ENCODE data around the gene CEP170B.
"Not testable (repeated sequence)": the region's sequence is repeated elsewhere in the genome, so short reads cannot be mapped to it uniquely, and the experiment has no call there.

Gene CEP170B

GRCh38 chr14:104919152-104919992 is 54.3 kb downstream of the CEP170B start:
- not testable (repeated sequence) for DNase-seq

GRCh38 chr14:104919993-104920315 is 54.9 kb downstream of the CEP170B start:
- DNase-seq = no peak

GRCh38 chr14:104923640-104924420 is 58.8 kb downstream of the CEP170B start:
- no peak for DNase-seq

- DNase-seq = no peak
Measured at GRCh38 chr14:104924421-104925213, 59.5 kb downstream of the CEP170B start, which contains the start of gene PLD4. TSS of gene PLD4 (plus strand) at chr14:104924879. CDS start at chr14:104927141, 2,262 bp downstream.

- no peak for DNase-seq
Measured at GRCh38 chr14:104925214-104925854, 60.3 kb downstream of the CEP170B start.

GRCh38 chr14:104925855-104926609 is 61.0 kb downstream of the CEP170B start:
- no peak for DNase-seq

GRCh38 chr14:104926619-104927431 is 61.8 kb downstream of the CEP170B start:
- no peak for DNase-seq

- DNase-seq = no peak
Measured at GRCh38 chr14:104927432-104927816, 62.4 kb downstream of the CEP170B start.

- no peak for DNase-seq
Measured at GRCh38 chr14:104927901-104928300, 62.8 kb downstream of the CEP170B start.

- DNase-seq = no peak
Measured at GRCh38 chr14:104928391-104929133, 63.5 kb downstream of the CEP170B start.

GRCh38 chr14:104929268-104930230 is 64.5 kb downstream of the CEP170B start:
- no peak for DNase-seq

- no peak for DNase-seq
Measured at GRCh38 chr14:104930526-104931303, 65.6 kb downstream of the CEP170B start.

GRCh38 chr14:104931304-104931770 is 66.3 kb downstream of the CEP170B start:
- no peak for DNase-seq

- no peak for DNase-seq
Measured at GRCh38 chr14:104931771-104932675, 67.0 kb downstream of the CEP170B start.

GRCh38 chr14:104932676-104933631 is 67.9 kb downstream of the CEP170B start:
- DNase-seq = no peak

All from NCI-H2081 treated with DMSO at 0.1 percent for 48 hours (cell line).